ENCODE measurements around the gene GP5. TPM values are rescaled to one million over a fixed set of nuclear protein-coding genes. Genes with fewer than 3 reads are reported as not detected.

Gene GP5
- total RNA-seq, 4 donors from 2014 or later = not detected

- DNase-seq = peak; percentile 18
- Histone ChIP-seq H3K9me3 (no peaks in the 10 kb centered on the region), H3K27ac (no peak overlapping the region), H3K4me3 (no peak overlapping the region), H3K27me3 (no peaks in the 10 kb centered on the region), H3K36me3 (peaks cover 0 to 33% (median 5%) of the 10 kb centered on the region in 4 donors), H3K4me1 (peaks cover 0 to 10% (median 3%) of the 10 kb centered on the region in 4 donors)
- intact Hi-C loops (cut with DNase I; ENCODE audit: low total_unique reads) (no loop called here), in situ Hi-C loops (cut with MboI; ENCODE audit: low pct_ligation_motif_present in 1 of 4, low pct_unique_long_range_greater_than_20kb in 1 of 4, low sequenced_read_pairs in 3 of 4) (no loop called here)
- 46 to 59% methylated on average over 3 of the region's 3 CpGs for WGBS, 2 donors (ENCODE audit: low coverage in 1 of 2)
- TF ChIP-seq, protein P1, sequence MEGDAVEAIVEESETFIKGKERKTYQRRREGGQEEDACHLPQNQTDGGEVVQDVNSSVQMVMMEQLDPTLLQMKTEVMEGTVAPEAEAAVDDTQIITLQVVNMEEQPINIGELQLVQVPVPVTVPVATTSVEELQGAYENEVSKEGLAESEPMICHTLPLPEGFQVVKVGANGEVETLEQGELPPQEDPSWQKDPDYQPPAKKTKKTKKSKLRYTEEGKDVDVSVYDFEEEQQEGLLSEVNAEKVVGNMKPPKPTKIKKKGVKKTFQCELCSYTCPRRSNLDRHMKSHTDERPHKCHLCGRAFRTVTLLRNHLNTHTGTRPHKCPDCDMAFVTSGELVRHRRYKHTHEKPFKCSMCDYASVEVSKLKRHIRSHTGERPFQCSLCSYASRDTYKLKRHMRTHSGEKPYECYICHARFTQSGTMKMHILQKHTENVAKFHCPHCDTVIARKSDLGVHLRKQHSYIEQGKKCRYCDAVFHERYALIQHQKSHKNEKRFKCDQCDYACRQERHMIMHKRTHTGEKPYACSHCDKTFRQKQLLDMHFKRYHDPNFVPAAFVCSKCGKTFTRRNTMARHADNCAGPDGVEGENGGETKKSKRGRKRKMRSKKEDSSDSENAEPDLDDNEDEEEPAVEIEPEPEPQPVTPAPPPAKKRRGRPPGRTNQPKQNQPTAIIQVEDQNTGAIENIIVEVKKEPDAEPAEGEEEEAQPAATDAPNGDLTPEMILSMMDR (IDR thresholded peaks at IDR 0.05) = no peak
Measured at GRCh38 chr3:194423317-194423716, 24.3 kb upstream of the GP5 start.

GRCh38 chr3:194422188-194422587 lies 23.1 kb upstream of the GP5 start:
- TF ChIP-seq POLR2AphosphoS5 (IDR thresholded peaks at IDR 0.05) (no peak), EP300 (IDR thresholded peaks at IDR 0.05; ENCODE audit: low read depth) (no peak), POLR2A (IDR thresholded peaks at IDR 0.05) (no peak)
- TF ChIP-seq, protein P1 (IDR thresholded peaks at IDR 0.05) = no peak
- Histone ChIP-seq H3K4me1 (peaks cover 0 to 10% (median 3%) of the 10 kb centered on the region in 4 donors), H3K27ac (no peak overlapping the region), H3K4me3 (no peak overlapping the region), H3K36me3 (peaks cover 0 to 32% (median 2%) of the 10 kb centered on the region in 4 donors), H3K27me3 (no peaks in the 10 kb centered on the region), H3K9me3 (no peaks in the 10 kb centered on the region)
- DNase-seq = no peak
- intact Hi-C loops (cut with DNase I; ENCODE audit: low total_unique reads) (no loop called here), in situ Hi-C loops (cut with MboI; ENCODE audit: low pct_ligation_motif_present in 1 of 4, low pct_unique_long_range_greater_than_20kb in 1 of 4, low sequenced_read_pairs in 3 of 4) (no loop called here)

- WGBS, 2 donors (ENCODE audit: low coverage in 1 of 2) = 94 to 95% methylated on average over 2 of the region's 2 CpGs
Measured at GRCh38 chr3:194418671-194419070, 19.6 kb upstream of the GP5 start.

DNA sequence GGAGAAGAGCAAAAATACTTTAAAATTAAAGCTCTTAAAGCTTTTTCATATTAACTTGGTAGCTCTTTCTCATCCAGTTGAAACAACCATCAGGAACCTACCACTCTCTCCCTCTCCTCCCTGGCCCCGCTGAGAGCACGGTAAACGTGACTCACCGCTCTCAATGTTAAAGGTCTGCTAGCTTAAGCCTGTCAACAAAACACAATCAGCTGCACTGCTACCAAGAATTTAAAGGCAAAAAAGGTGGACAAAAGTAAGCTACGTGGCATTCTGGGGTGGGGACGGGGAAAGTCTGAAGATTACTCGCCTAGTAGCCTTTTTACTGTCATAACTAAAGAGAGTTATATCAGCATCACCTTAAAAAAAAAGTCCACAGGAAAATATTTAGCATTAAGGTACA lies 8.4 kb upstream of the GP5 start:
- DNase-seq = no peak
- intact Hi-C loops (cut with DNase I; ENCODE audit: low total_unique reads) = loop anchor here (5.0 kb wide), 1 partner anchor 70 kb away; no protein-coding TSS in a partner anchor
- Histone ChIP-seq H3K4me3 (no peak overlapping the region), H3K27ac (no peak overlapping the region), H3K9me3 (no peaks in the 10 kb centered on the region), H3K36me3 (peaks cover 0 to 8% (median 0%) of the 10 kb centered on the region in 4 donors), H3K27me3 (no peaks in the 10 kb centered on the region), H3K4me1 (no peaks in the 10 kb centered on the region)
- in situ Hi-C loops (cut with MboI; ENCODE audit: low pct_ligation_motif_present in 1 of 4, low pct_unique_long_range_greater_than_20kb in 1 of 4, low sequenced_read_pairs in 3 of 4) = loop anchor here in 2 of 4 donors (5.0 kb wide), 1 partner anchor 70 kb away; no protein-coding TSS in a partner anchor
- 87 to 88% methylated on average over 3 to 7 of the region's 7 CpGs for WGBS, 2 donors (ENCODE audit: low coverage in 1 of 2)
- no peak for TF ChIP-seq POLR2AphosphoS5 (IDR thresholded peaks at IDR 0.05)
- TF ChIP-seq POLR2A (IDR thresholded peaks at IDR 0.05) = no peak
- TF ChIP-seq, protein P1 (IDR thresholded peaks at IDR 0.05) = no peak
- no peak for TF ChIP-seq EP300 (IDR thresholded peaks at IDR 0.05; ENCODE audit: low read depth)

More at GRCh38 chr3:194418671-194419070, 19.6 kb upstream of the GP5 start:
- in situ Hi-C loops (cut with MboI; ENCODE audit: low pct_ligation_motif_present in 1 of 4, low pct_unique_long_range_greater_than_20kb in 1 of 4, low sequenced_read_pairs in 3 of 4) (no loop called here), intact Hi-C loops (cut with DNase I; ENCODE audit: low total_unique reads) (no loop called here)
- Histone ChIP-seq H3K9me3 (no peaks in the 10 kb centered on the region), H3K36me3 (peaks cover 0 to 16% (median 0%) of the 10 kb centered on the region in 4 donors), H3K27me3 (no peaks in the 10 kb centered on the region), H3K27ac (no peak overlapping the region), H3K4me3 (no peak overlapping the region), H3K4me1 (peaks cover 0 to 5% (median 3%) of the 10 kb centered on the region in 4 donors)
- DNase-seq = no peak
- TF ChIP-seq POLR2AphosphoS5 (IDR thresholded peaks at IDR 0.05) = no peak
- no peak for TF ChIP-seq POLR2A (IDR thresholded peaks at IDR 0.05)
- TF ChIP-seq, protein P1 (IDR thresholded peaks at IDR 0.05) = no peak
- no peak for TF ChIP-seq EP300 (IDR thresholded peaks at IDR 0.05; ENCODE audit: low read depth)
